Mesenchymal stem cell (in vitro differentiated cells and primary cell): ENCODE data around the gene AFF1.
A peak's percentile ranks its signal among the peaks of the same experiment; 100 is the strongest.

ENCODE experiments used
- DNase-seq: peaks from one replicate; pipeline ENCODE4 v3.0.0-alpha.2; 2013
- H2AFZ ChIP-seq: one replicate; pipeline ENCODE4 v1.6.1; 2013; ENCODE audit warnings: low read depth, mild to moderate bottlenecking, control low read depth, inconsistent platforms, low read length, moderate library complexity
- H2AK5ac ChIP-seq: 2 replicates; pipeline ENCODE4 v1.6.1; 2013; ENCODE audit warnings: low read length, moderate library complexity, mild to moderate bottlenecking, inconsistent platforms; ENCODE audit not compliant: severe bottlenecking
- H2BK120ac ChIP-seq: one replicate; pipeline ENCODE4 v1.6.1; 2013; ENCODE audit warnings: low read depth, mild to moderate bottlenecking, inconsistent platforms, low read length, moderate library complexity
- H2BK12ac ChIP-seq, 2 experiments: one replicate each; pipeline ENCODE4 v1.6.1; 2013; ENCODE audit warnings: inconsistent platforms in 2 of 2, low read length in 2 of 2, mild to moderate bottlenecking in 2 of 2, moderate library complexity in 2 of 2, control low read depth in 1 of 2
- H2BK15ac ChIP-seq: one replicate; pipeline ENCODE4 v1.6.1; 2013; ENCODE audit warnings: mild to moderate bottlenecking, low read depth, inconsistent platforms; ENCODE audit not compliant: poor library complexity, severe bottlenecking
- H2BK5ac ChIP-seq: 2 replicates; pipeline ENCODE4 v1.6.1; 2013; ENCODE audit warnings: low read depth, mild to moderate bottlenecking, low read length, control low read depth, inconsistent platforms; ENCODE audit not compliant: poor library complexity, severe bottlenecking
- H3K14ac ChIP-seq, 2 experiments: one replicate each; pipeline ENCODE4 v1.6.1; 2013; ENCODE audit warnings: inconsistent platforms in 2 of 2, low read length in 2 of 2, control low read depth in 1 of 2, mild to moderate bottlenecking in 1 of 2, moderate library complexity in 1 of 2
- H3K18ac ChIP-seq, 2 experiments: one replicate each; pipeline ENCODE4 v1.6.1; 2013; ENCODE audit warnings: inconsistent platforms in 2 of 2, low read length in 2 of 2, control low read depth in 1 of 2, low read depth in 1 of 2, mild to moderate bottlenecking in 1 of 2
- H3K23ac ChIP-seq, 2 experiments: one replicate each; pipeline ENCODE4 v1.6.1; 2013; ENCODE audit warnings: inconsistent platforms in 2 of 2, low read length in 2 of 2, mild to moderate bottlenecking in 2 of 2, moderate library complexity in 2 of 2, control low read depth in 1 of 2
- H3K27ac ChIP-seq: 2 replicates; pipeline ENCODE4 v1.5.1; 2013; ENCODE audit warnings: mild to moderate bottlenecking, moderate library complexity, low read length, control low read depth, inconsistent platforms; ENCODE audit not compliant: poor library complexity, severe bottlenecking
- H3K27me3 ChIP-seq, 2 experiments: 2 replicates each; pipeline versions ENCODE4 v1.6.1 to v1.7.0; 2013; ENCODE audit warnings: low read length in 2 of 2, mild to moderate bottlenecking in 2 of 2, moderate library complexity in 2 of 2, control low read depth in 1 of 2, inconsistent platforms in 1 of 2; ENCODE audit not compliant: control insufficient read depth in 1 of 2, insufficient read depth in 1 of 2
- H3K36me3 ChIP-seq, 2 experiments: 2 replicates each; pipeline versions ENCODE4 v1.6.1 to v1.7.0; 2013; ENCODE audit warnings: low read length in 2 of 2, control low read depth in 1 of 2, inconsistent platforms in 1 of 2, low read depth in 1 of 2, mild to moderate bottlenecking in 1 of 2; ENCODE audit not compliant: insufficient read depth in 2 of 2, control insufficient read depth in 1 of 2
- H3K4ac ChIP-seq, 2 experiments: one replicate each; pipeline ENCODE4 v1.6.1; 2013; ENCODE audit warnings: inconsistent platforms in 2 of 2, low read length in 2 of 2, mild to moderate bottlenecking in 2 of 2, moderate library complexity in 2 of 2, control low read depth in 1 of 2, low read depth in 1 of 2
- H3K4me1 ChIP-seq: 2 replicates; pipeline ENCODE4 v1.6.1; 2013; ENCODE audit warnings: low read depth, low read length, control low read depth; ENCODE audit not compliant: control insufficient read depth, insufficient read depth
- H3K4me2 ChIP-seq: 2 replicates; pipeline ENCODE4 v1.6.1; 2013; ENCODE audit warnings: low read length, mild to moderate bottlenecking, inconsistent platforms; ENCODE audit not compliant: poor library complexity, severe bottlenecking
- H3K4me3 ChIP-seq, 2 experiments: 2 replicates each; pipeline versions ENCODE4 v1.5.1 to v1.7.0; 2013; ENCODE audit warnings: low read length in 2 of 2, mild to moderate bottlenecking in 2 of 2, control low read depth in 1 of 2, low read depth in 1 of 2; ENCODE audit not compliant: insufficient read depth in 1 of 2
- H3K79me1 ChIP-seq: replicated peaks from 2 replicates; pipeline ENCODE4 v1.6.1; 2013; ENCODE audit warnings: mild to moderate bottlenecking, control low read depth, low read length, inconsistent platforms; ENCODE audit not compliant: poor library complexity, severe bottlenecking
- H3K9ac ChIP-seq: 2 replicates; pipeline ENCODE4 v1.7.0; 2013; ENCODE audit warnings: mild to moderate bottlenecking, low read length, moderate library complexity
- H3K9me3 ChIP-seq: 2 replicates; pipeline ENCODE4 v1.7.0; 2013; ENCODE audit warnings: mild to moderate bottlenecking, low read length; ENCODE audit not compliant: control insufficient read depth
- H4K8ac ChIP-seq: one replicate; pipeline ENCODE4 v1.6.1; 2013; ENCODE audit warnings: inconsistent platforms, mild to moderate bottlenecking, low read length, moderate library complexity
- H4K91ac ChIP-seq: one replicate; pipeline ENCODE4 v1.6.1; 2013; ENCODE audit warnings: mild to moderate bottlenecking, low read length, inconsistent platforms
- WGBS: methylation state at CpG from one replicate; pipeline ENCODE4 v1.1.7; 2013; ENCODE audit warnings: mixed read lengths; 5-methylcytosine and 5-hydroxymethylcytosine counted together

The AFF1 gene

GRCh38 chr4:87090305-87090704 is 155.5 kb downstream of the AFF1 start:
- H2BK5ac ChIP-seq = no peak overlapping the region
- peaks cover 9% of the 10 kb centered on the region for H3K4me1 ChIP-seq
- peaks cover 15% of the 10 kb centered on the region for H3K79me1 ChIP-seq
- no peak overlapping the region for H2AK5ac ChIP-seq
- H3K4ac ChIP-seq = no peak overlapping the region
- no peak for DNase-seq
- no peak overlapping the region for H3K23ac ChIP-seq
- WGBS = no CpG with 5 or more reads among the region's 3 CpGs
- H3K9me3 ChIP-seq = no peaks in the 10 kb centered on the region
- H4K91ac ChIP-seq = no peak overlapping the region
- no peak overlapping the region for H3K4me2 ChIP-seq
- H3K18ac ChIP-seq = no peak overlapping the region
- H4K8ac ChIP-seq = no peak overlapping the region
- no peak overlapping the region for H2BK120ac ChIP-seq
- H2BK12ac ChIP-seq = no peak overlapping the region
- H3K14ac ChIP-seq = no peak overlapping the region
- H3K9ac ChIP-seq = no peak overlapping the region
- H3K4me3 ChIP-seq = no peak overlapping the region
- H3K36me3 ChIP-seq = peaks cover 5 to 45% of the 10 kb centered on the region in 2 experiments
- no peak overlapping the region for H2AFZ ChIP-seq
- no peaks in the 10 kb centered on the region for H3K27me3 ChIP-seq
- no peak overlapping the region for H2BK15ac ChIP-seq
- H3K27ac ChIP-seq = no peak overlapping the region

GRCh38 chr4:87092389-87093141 is 157.8 kb downstream of the AFF1 start:
- Histone ChIP-seq H3K18ac (no peak overlapping the region), H3K79me1 (peaks cover 15% of the 10 kb centered on the region), H2AFZ (no peak overlapping the region), H3K9me3 (no peaks in the 10 kb centered on the region), H3K9ac (peak overlapping the region; percentile 41), H2BK12ac (no peak overlapping the region), H2BK120ac (no peak overlapping the region), H3K4me1 (peaks cover 9% of the 10 kb centered on the region), H2BK5ac (no peak overlapping the region), H3K27ac (peak overlapping the region; percentile 43), H3K23ac (no peak overlapping the region), H3K4me3 (no peak overlapping the region), H3K27me3 (no peaks in the 10 kb centered on the region), H3K4me2 (peak overlapping the region; percentile 1), H3K14ac (no peak overlapping the region), H2BK15ac (no peak overlapping the region), H4K91ac (no peak overlapping the region), H2AK5ac (peak overlapping the region; percentile 1), H4K8ac (no peak overlapping the region), H3K4ac (no peak overlapping the region), H3K36me3 (peaks cover 5 to 30% of the 10 kb centered on the region in 2 experiments)
- 70% methylated on average over 2 of the region's 4 CpGs for WGBS
- peak; percentile 79 for DNase-seq

- H3K14ac ChIP-seq = peak overlapping the region in 1 of 2 experiments; percentile 48
- no peak overlapping the region for H2BK120ac ChIP-seq
- H3K4me1 ChIP-seq = peaks cover 7% of the 10 kb centered on the region
- H2BK12ac ChIP-seq = peak overlapping the region; percentile 12 to 71
- H4K91ac ChIP-seq = no peak overlapping the region
- DNase-seq = peak; percentile 65
- H3K4ac ChIP-seq = no peak overlapping the region
- H2BK5ac ChIP-seq = no peak overlapping the region
- H2AFZ ChIP-seq = no peak overlapping the region
- H3K4me2 ChIP-seq = no peak overlapping the region
- no peak overlapping the region for H3K23ac ChIP-seq
- H3K79me1 ChIP-seq = peaks cover 13% of the 10 kb centered on the region
- H3K9ac ChIP-seq = peak overlapping the region; percentile 41
- no peaks in the 10 kb centered on the region for H3K27me3 ChIP-seq
- H2BK15ac ChIP-seq = no peak overlapping the region
- peak overlapping the region; percentile 13 for H3K27ac ChIP-seq
- peaks cover 5 to 30% of the 10 kb centered on the region in 2 experiments for H3K36me3 ChIP-seq
- H2AK5ac ChIP-seq = peak overlapping the region; percentile 84
- WGBS = 34% methylated on average over 4 of the region's 4 CpGs
- H3K4me3 ChIP-seq = no peak overlapping the region
- no peaks in the 10 kb centered on the region for H3K9me3 ChIP-seq
- no peak overlapping the region for H4K8ac ChIP-seq
- H3K18ac ChIP-seq = no peak overlapping the region
Measured at GRCh38 chr4:87093443-87094123, 158.8 kb downstream of the AFF1 start.

GRCh38 chr4:87097075-87097474 is 162.3 kb downstream of the AFF1 start:
- H2BK12ac ChIP-seq = no peak overlapping the region
- DNase-seq = no peak
- no peak overlapping the region for H3K9ac ChIP-seq
- H3K14ac ChIP-seq = no peak overlapping the region
- peaks cover under 1 to 22% of the 10 kb centered on the region in 2 experiments for H3K36me3 ChIP-seq
- no peak overlapping the region for H3K4ac ChIP-seq
- H3K27me3 ChIP-seq = no peaks in the 10 kb centered on the region
- no peak overlapping the region for H2BK120ac ChIP-seq
- no peak overlapping the region for H4K91ac ChIP-seq
- H3K9me3 ChIP-seq = no peaks in the 10 kb centered on the region
- H3K4me2 ChIP-seq = no peak overlapping the region
- H3K79me1 ChIP-seq = peaks cover 12% of the 10 kb centered on the region
- H4K8ac ChIP-seq = no peak overlapping the region
- H2BK5ac ChIP-seq = no peak overlapping the region
- H2BK15ac ChIP-seq = no peak overlapping the region
- no peak overlapping the region for H3K18ac ChIP-seq
- no peak overlapping the region for H2AFZ ChIP-seq
- no peak overlapping the region for H3K4me3 ChIP-seq
- WGBS = 33% methylated on average over 1 of the region's 4 CpGs
- peaks cover 4% of the 10 kb centered on the region for H3K4me1 ChIP-seq
- H2AK5ac ChIP-seq = no peak overlapping the region
- H3K27ac ChIP-seq = no peak overlapping the region
- H3K23ac ChIP-seq = no peak overlapping the region
